GM12875 (cell line): ENCODE data around the gene THOP1.

Experiments
- H3K4me3 ChIP-seq: one replicate; pipeline ENCODE4 v1.5.1; 2011; ENCODE audit warnings: low read depth, low read length, control low read depth
- CTCF ChIP-seq: IDR thresholded peaks from 2 replicates; pipeline ENCODE4 v1.5.1; 2011; ENCODE audit warnings: low read depth, mild to moderate bottlenecking, control low read depth, inconsistent platforms, low read length, moderate library complexity, borderline replicate concordance; ENCODE audit not compliant: insufficient read depth

The THOP1 gene

GRCh38 chr19:2811221-2811722, 26.0 kb downstream of the THOP1 start:
- no peak for TF ChIP-seq CTCF
- H3K4me3 ChIP-seq = no peak overlapping the region

- no peak overlapping the region for H3K4me3 ChIP-seq
- no peak for TF ChIP-seq CTCF
These were observed 26.6 kb downstream of the THOP1 start for GRCh38 chr19:2811735-2812413.

GRCh38 chr19:2812414-2813234, 27.3 kb downstream of the THOP1 start:
- no peak for TF ChIP-seq CTCF
- H3K4me3 ChIP-seq = no peak overlapping the region

- no peak overlapping the region for H3K4me3 ChIP-seq
- TF ChIP-seq CTCF = no peak
These were observed 28.2 kb downstream of the THOP1 start for GRCh38 chr19:2813235-2814160.

- TF ChIP-seq CTCF = no peak
- no peak overlapping the region for H3K4me3 ChIP-seq
These were observed 29.1 kb downstream of the THOP1 start for GRCh38 chr19:2814426-2814825.

GRCh38 chr19:2815191-2815614, 29.9 kb downstream of the THOP1 start:
- no peak overlapping the region for H3K4me3 ChIP-seq
- TF ChIP-seq CTCF = no peak
